Ishikawa (cell line): ENCODE measurements around the gene CEMIP.

Experiments
- CEBPB ChIP-seq: IDR thresholded peaks from 2 replicates; pipeline ENCODE4 v1.6.1; 2012
- EP300 ChIP-seq: IDR thresholded peaks from 2 replicates; pipeline ENCODE4 v1.6.1; 2012; ENCODE audit warnings: borderline replicate concordance
- MAX ChIP-seq: IDR thresholded peaks from 2 replicates; pipeline ENCODE4 v1.6.1; 2012
- NFIC ChIP-seq: IDR thresholded peaks from 2 replicates; pipeline ENCODE4 v1.6.1; 2012
- RAD21 ChIP-seq: IDR thresholded peaks from 2 replicates; pipeline ENCODE4 v1.6.1; 2012; ENCODE audit warnings: low read depth

- no peak for TF ChIP-seq MAX
- TF ChIP-seq RAD21 = no peak
- TF ChIP-seq EP300 = no peak
- no peak for TF ChIP-seq CEBPB
- no peak for TF ChIP-seq NFIC
Observed at GRCh38 chr15:80732818-80733217, 46.4 kb upstream of the CEMIP start.
